ENCODE results near the gene PTH2.

Gene PTH2

GRCh38 chr19:49465371-49465770, 42.1 kb upstream of the PTH2 start:
- Histone ChIP-seq H3K4me1 (ENCODE audit: low read length) (peaks cover 13% of the 10 kb centered on the region), H3F3A (ENCODE audit: insufficient read depth, low read length) (no peaks in the 10 kb centered on the region), H3K27me3 (replicated peaks; ENCODE audit: insufficient read depth, low read length) (no peaks in the 10 kb centered on the region), H3K27ac (ENCODE audit: low read length) (no peak overlapping the region), H3K9me2 (replicated peaks; ENCODE audit: insufficient read depth, low read length) (no peaks in the 10 kb centered on the region), H3K4me3 (ENCODE audit: low read length) (no peak overlapping the region), H4K20me1 (ENCODE audit: insufficient read depth, low read length) (no peaks in the 10 kb centered on the region), H3K9me3 (replicated peaks; ENCODE audit: insufficient read depth, low read length) (no peaks in the 10 kb centered on the region), H3K36me3 (replicated peaks; ENCODE audit: insufficient read depth, low read length) (no peaks in the 10 kb centered on the region), H3K4me2 (ENCODE audit: low read depth, low read length) (no peak overlapping the region), H3K9ac (ENCODE audit: low read length) (no peak overlapping the region), H2AFZ (ENCODE audit: low read length) (no peak overlapping the region), H3K79me2 (ENCODE audit: low read length) (no peaks in the 10 kb centered on the region)
- DNase-seq: no peak
- TF ChIP-seq CTCF (IDR thresholded peaks at IDR 0.05; ENCODE audit: low read length) (no peak), EZH2phosphoT487 (IDR thresholded peaks at IDR 0.05; ENCODE audit: low read length) (no peak), EZH2 (optimal IDR thresholded peaks at IDR 0.05; ENCODE audit: low read depth, low read length) (no peak)

- Histone ChIP-seq H3K27me3 (replicated peaks; ENCODE audit: insufficient read depth, low read length) (no peaks in the 10 kb centered on the region), H3K9me2 (replicated peaks; ENCODE audit: insufficient read depth, low read length) (no peaks in the 10 kb centered on the region), H3K79me2 (ENCODE audit: low read length) (0 out of 2 replicates have a peak, but pooled peaks cover 4% of the 10 kb centered on the region), H3K9ac (ENCODE audit: low read length) (no peak overlapping the region), H3K4me1 (ENCODE audit: low read length) (peaks cover 8% of the 10 kb centered on the region; the same call in 1 of the 2 replicates), H3K36me3 (replicated peaks; ENCODE audit: insufficient read depth, low read length) (no peaks in the 10 kb centered on the region), H3K9me3 (replicated peaks; ENCODE audit: insufficient read depth, low read length) (no peaks in the 10 kb centered on the region), H4K20me1 (ENCODE audit: insufficient read depth, low read length) (no peaks in the 10 kb centered on the region), H3K4me2 (ENCODE audit: low read depth, low read length) (no peak overlapping the region), H2AFZ (ENCODE audit: low read length) (no peak overlapping the region), H3K27ac (ENCODE audit: low read length) (no peak overlapping the region), H3K4me3 (ENCODE audit: low read length) (no peak overlapping the region), H3F3A (ENCODE audit: insufficient read depth, low read length) (no peaks in the 10 kb centered on the region)
- TF ChIP-seq CTCF (IDR thresholded peaks at IDR 0.05; ENCODE audit: low read length) (no peak), EZH2 (optimal IDR thresholded peaks at IDR 0.05; ENCODE audit: low read depth, low read length) (no peak), EZH2phosphoT487 (IDR thresholded peaks at IDR 0.05; ENCODE audit: low read length) (no peak)
- no peak for DNase-seq
Measured at GRCh38 chr19:49463960-49464740, 40.9 kb upstream of the PTH2 start.

GRCh38 chr19:49462492-49462891, 39.3 kb upstream of the PTH2 start:
- peaks cover 10% of the 10 kb centered on the region for H3F3A ChIP-seq (ENCODE audit: insufficient read depth, low read length)
- no peaks in the 10 kb centered on the region for H3K9me2 ChIP-seq (replicated peaks; ENCODE audit: insufficient read depth, low read length)
- H3K79me2 ChIP-seq (ENCODE audit: low read length): peaks cover 8% of the 10 kb centered on the region; the same call in 1 of the 2 replicates
- no peak for TF ChIP-seq CTCF (IDR thresholded peaks at IDR 0.05; ENCODE audit: low read length)
- TF ChIP-seq EZH2 (optimal IDR thresholded peaks at IDR 0.05; ENCODE audit: low read depth, low read length): no peak
- TF ChIP-seq EZH2phosphoT487 (IDR thresholded peaks at IDR 0.05; ENCODE audit: low read length): no peak
- no peaks in the 10 kb centered on the region for H3K36me3 ChIP-seq (replicated peaks; ENCODE audit: insufficient read depth, low read length)
- no peaks in the 10 kb centered on the region for H4K20me1 ChIP-seq (ENCODE audit: insufficient read depth, low read length)
- H3K9ac ChIP-seq (ENCODE audit: low read length): no peak overlapping the region
- no peak overlapping the region for H3K4me3 ChIP-seq (ENCODE audit: low read length)
- no peak overlapping the region for H3K27ac ChIP-seq (ENCODE audit: low read length)
- H3K27me3 ChIP-seq (replicated peaks; ENCODE audit: insufficient read depth, low read length): no peaks in the 10 kb centered on the region
- no peak overlapping the region for H3K4me2 ChIP-seq (ENCODE audit: low read depth, low read length)
- H3K4me1 ChIP-seq (ENCODE audit: low read length): peaks cover 13% of the 10 kb centered on the region
- no peak overlapping the region for H2AFZ ChIP-seq (ENCODE audit: low read length)
- no peaks in the 10 kb centered on the region for H3K9me3 ChIP-seq (replicated peaks; ENCODE audit: insufficient read depth, low read length)
- no peak for DNase-seq

Data from MM.1S (cell line).